MM.1S (cell line): Measurements from ENCODE around the gene DPH6.

ENCODE experiments used
- CTCF ChIP-seq: fragments of 300-600 bp; sonication (generic); IDR thresholded peaks from 2 replicates; pipeline ENCODE4 v1.5.1; 2016; ENCODE audit warnings: antibody characterized with exemption, low read length, mixed read lengths
- EZH2 ChIP-seq: fragments of 300-600 bp; sonication (generic); optimal IDR thresholded peaks from 2 replicates; pipeline ENCODE3; 2017; ENCODE audit warnings: low read depth, mild to moderate bottlenecking, antibody characterized with exemption, low read length, mixed read lengths

GRCh38 chr15:35522061-35522460 is 23.9 kb downstream of the DPH6 start:
- TF ChIP-seq CTCF (no peak), EZH2 (no peak)
